ENCODE measurements around the gene SLMAP. TPM values are rescaled to one million over a fixed set of nuclear protein-coding genes. Genes with fewer than 3 reads are reported as not detected.

SLMAP gene
- total and polyA plus RNA-seq, 7 donors = 28.2 to 745 (median 300) TPM

DNA sequence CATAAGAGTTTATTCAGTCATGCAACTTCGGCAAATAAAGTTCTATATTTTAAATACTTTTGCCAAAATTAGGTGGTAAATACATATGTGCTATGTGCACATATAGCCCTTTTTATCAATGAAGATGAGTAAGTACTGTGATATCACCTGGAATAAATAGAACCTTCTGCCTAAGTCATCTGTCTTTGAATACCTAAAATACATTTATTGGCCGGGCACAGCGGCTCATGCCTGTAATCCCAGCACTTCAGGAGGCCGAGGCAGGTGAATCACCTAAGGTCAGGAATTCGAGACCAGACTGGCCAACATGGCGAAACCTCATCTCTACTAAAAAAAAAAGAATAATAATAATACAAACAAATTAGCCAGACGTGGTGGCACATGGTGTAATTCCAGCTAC is 178.3 kb downstream of the SLMAP start:
- Histone ChIP-seq H3K27ac (peak overlapping the region in 2 of 4 donors; percentile 56 to 66), H3K9me3 (no peaks in the 10 kb centered on the region), H3K36me3 (peaks cover 0 to 37% (median 5%) of the 10 kb centered on the region in 4 donors), H3K27me3 (no peaks in the 10 kb centered on the region), H3K4me3 (no peak overlapping the region), H3K4me1 (peaks cover 0 to 14% (median 3%) of the 10 kb centered on the region in 4 donors)
- no peak for TF ChIP-seq POLR2AphosphoS5 (IDR thresholded peaks at IDR 0.05)
- no peak for TF ChIP-seq POLR2A (IDR thresholded peaks at IDR 0.05)
- TF ChIP-seq, protein P1, sequence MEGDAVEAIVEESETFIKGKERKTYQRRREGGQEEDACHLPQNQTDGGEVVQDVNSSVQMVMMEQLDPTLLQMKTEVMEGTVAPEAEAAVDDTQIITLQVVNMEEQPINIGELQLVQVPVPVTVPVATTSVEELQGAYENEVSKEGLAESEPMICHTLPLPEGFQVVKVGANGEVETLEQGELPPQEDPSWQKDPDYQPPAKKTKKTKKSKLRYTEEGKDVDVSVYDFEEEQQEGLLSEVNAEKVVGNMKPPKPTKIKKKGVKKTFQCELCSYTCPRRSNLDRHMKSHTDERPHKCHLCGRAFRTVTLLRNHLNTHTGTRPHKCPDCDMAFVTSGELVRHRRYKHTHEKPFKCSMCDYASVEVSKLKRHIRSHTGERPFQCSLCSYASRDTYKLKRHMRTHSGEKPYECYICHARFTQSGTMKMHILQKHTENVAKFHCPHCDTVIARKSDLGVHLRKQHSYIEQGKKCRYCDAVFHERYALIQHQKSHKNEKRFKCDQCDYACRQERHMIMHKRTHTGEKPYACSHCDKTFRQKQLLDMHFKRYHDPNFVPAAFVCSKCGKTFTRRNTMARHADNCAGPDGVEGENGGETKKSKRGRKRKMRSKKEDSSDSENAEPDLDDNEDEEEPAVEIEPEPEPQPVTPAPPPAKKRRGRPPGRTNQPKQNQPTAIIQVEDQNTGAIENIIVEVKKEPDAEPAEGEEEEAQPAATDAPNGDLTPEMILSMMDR (IDR thresholded peaks at IDR 0.05) = no peak
- no peak for TF ChIP-seq EP300 (IDR thresholded peaks at IDR 0.05)
- intact Hi-C loops (cut with DNase I) = no loop called here
- no peak for DNase-seq
- WGBS, 2 donors = 92 to 97% methylated on average over 7 of the region's 7 CpGs

DNA sequence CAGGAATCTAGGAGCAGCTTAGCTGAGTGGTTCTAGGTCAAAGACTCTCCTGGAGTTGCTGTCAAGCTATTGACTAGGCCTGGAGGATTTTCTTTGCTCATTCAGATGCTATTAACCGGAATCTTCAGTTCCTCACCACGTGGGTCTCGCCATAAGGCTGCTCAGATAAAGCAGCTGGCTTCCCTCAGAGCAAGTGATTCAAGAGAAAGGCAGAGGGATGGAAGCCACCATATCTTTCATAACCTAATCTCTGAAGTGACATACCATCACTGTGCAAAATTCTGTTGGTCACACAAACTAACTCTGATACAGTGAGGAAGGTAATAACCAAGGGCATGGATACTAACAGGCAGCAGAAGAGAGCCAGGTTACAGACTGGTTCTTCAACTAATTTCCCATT is 179.4 kb downstream of the SLMAP start:
- intact Hi-C loops (cut with DNase I) = no loop called here
- Histone ChIP-seq H3K4me3 (no peak overlapping the region), H3K36me3 (peaks cover 0 to 25% (median 5%) of the 10 kb centered on the region in 4 donors), H3K4me1 (peaks cover 0 to 10% (median 2%) of the 10 kb centered on the region in 4 donors), H3K27ac (peak overlapping the region in 2 of 4 donors; percentile 56 to 66), H3K27me3 (no peaks in the 10 kb centered on the region), H3K9me3 (no peaks in the 10 kb centered on the region)
- WGBS, 2 donors = 89 to 91% methylated on average over 3 of the region's 3 CpGs
- TF ChIP-seq POLR2AphosphoS5 (IDR thresholded peaks at IDR 0.05) = peak in 1 of 4 donors; percentile 41
- TF ChIP-seq POLR2A (IDR thresholded peaks at IDR 0.05) = no peak
- TF ChIP-seq, protein P1 (IDR thresholded peaks at IDR 0.05) = no peak
- no peak for TF ChIP-seq EP300 (IDR thresholded peaks at IDR 0.05)
- DNase-seq = no peak

DNA sequence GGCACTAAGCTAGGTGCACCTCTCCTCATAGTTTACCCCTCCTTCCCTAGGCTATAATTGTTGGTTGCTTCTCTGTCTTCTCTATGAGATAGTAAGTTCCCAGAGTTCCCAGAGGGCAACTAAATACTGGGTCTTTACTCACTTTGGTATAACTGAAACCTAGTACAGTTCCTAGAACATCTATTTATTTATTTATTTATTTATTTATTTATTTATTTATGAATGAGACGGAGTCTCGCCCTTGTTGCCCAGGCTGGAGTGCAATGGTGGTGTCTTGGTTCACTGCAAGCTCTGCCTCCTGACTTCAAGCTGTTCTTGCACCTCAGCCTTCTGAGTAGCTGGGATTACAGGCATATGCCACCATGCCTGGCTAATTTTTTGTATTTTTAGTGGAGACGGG is 181.0 kb downstream of the SLMAP start:
- no peaks in the 10 kb centered on the region for H3K27me3 ChIP-seq
- H3K27ac ChIP-seq = peak overlapping the region in 3 of 4 donors; percentile 22 to 98 (median 66)
- intact Hi-C loops (cut with DNase I) = no loop called here
- H3K36me3 ChIP-seq = peaks cover 0 to 17% (median 3%) of the 10 kb centered on the region in 4 donors
- peaks cover 0 to 8% (median 6%) of the 10 kb centered on the region in 4 donors for H3K4me1 ChIP-seq
- no peak overlapping the region for H3K4me3 ChIP-seq
- H3K9me3 ChIP-seq = no peaks in the 10 kb centered on the region
- TF ChIP-seq POLR2A (IDR thresholded peaks at IDR 0.05) = no peak
- TF ChIP-seq POLR2AphosphoS5 (IDR thresholded peaks at IDR 0.05) = no peak
- TF ChIP-seq, protein P1 (IDR thresholded peaks at IDR 0.05) = no peak
- no peak for TF ChIP-seq EP300 (IDR thresholded peaks at IDR 0.05)
- WGBS, 2 donors = 96 to 98% methylated on average over 3 of the region's 3 CpGs
- no peak for DNase-seq

DNA sequence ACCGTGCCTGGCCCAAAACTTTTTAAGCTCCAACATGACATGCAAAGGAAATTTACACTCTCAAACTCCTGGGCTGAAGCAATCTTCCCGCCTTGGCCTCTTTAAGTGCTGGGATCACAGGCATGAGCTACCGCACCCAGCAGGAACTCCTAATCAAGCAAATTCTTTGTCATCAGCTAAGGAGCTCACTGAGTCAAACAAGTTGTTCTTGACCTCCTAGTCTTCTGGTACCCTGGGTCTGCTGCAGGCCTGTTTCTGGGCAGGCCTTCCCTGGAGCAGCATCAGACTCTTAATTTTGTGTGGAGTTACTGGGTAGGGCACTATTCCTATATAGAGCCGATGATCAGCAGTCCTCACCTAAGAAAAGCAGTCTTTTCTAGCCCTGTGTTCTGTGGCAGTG is 183.7 kb downstream of the SLMAP start:
- Histone ChIP-seq H3K9me3 (no peaks in the 10 kb centered on the region), H3K27ac (peak overlapping the region in 3 of 4 donors; percentile 90 to 98 (median 91)), H3K4me3 (no peak overlapping the region), H3K27me3 (no peaks in the 10 kb centered on the region), H3K36me3 (peaks cover 0 to under 1% (median 0%) of the 10 kb centered on the region in 4 donors), H3K4me1 (peaks cover 0 to 33% (median 31%) of the 10 kb centered on the region in 4 donors)
- no peak for DNase-seq
- TF ChIP-seq, protein P1 (IDR thresholded peaks at IDR 0.05) = no peak
- peak in 1 of 4 donors; percentile 21 for TF ChIP-seq POLR2AphosphoS5 (IDR thresholded peaks at IDR 0.05)
- intact Hi-C loops (cut with DNase I) = no loop called here
- 91 to 93% methylated on average over 4 of the region's 4 CpGs for WGBS, 2 donors

DNA sequence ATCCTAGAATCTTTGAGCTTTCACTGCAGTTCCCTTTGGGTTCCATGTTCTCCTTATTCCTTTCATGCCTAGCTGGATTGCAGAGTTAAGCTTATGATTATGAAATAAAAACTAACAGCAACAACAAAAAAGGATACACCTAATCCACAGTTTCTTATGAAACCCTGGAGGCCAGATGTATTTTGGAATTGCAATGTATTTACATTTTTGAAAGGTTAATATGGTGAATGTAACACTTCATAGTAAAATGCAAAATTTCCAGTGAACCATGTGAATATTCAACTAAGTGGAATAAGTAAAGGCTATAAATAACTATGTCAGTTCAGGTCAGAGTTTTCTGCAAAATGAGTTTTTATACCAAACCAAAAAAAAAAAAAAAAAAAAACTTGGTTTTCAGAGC is 186.3 kb downstream of the SLMAP start:
- Histone ChIP-seq H3K27ac (peak overlapping the region; percentile 62 to 98 (median 90)), H3K4me3 (no peak overlapping the region), H3K36me3 (no peaks in the 10 kb centered on the region), H3K9me3 (no peaks in the 10 kb centered on the region), H3K4me1 (peaks cover 0 to 48% (median 42%) of the 10 kb centered on the region in 4 donors), H3K27me3 (no peaks in the 10 kb centered on the region)
- intact Hi-C loops (cut with DNase I) = no loop called here
- no peak for DNase-seq
- TF ChIP-seq POLR2A (IDR thresholded peaks at IDR 0.05) (no peak), EP300 (IDR thresholded peaks at IDR 0.05) (no peak), POLR2AphosphoS5 (IDR thresholded peaks at IDR 0.05) (no peak)
- TF ChIP-seq, protein P1 (IDR thresholded peaks at IDR 0.05) = no peak

All from sigmoid colon (tissue), 7 donors.